Measurements from ENCODE around the gene RAET1G.

DNA sequence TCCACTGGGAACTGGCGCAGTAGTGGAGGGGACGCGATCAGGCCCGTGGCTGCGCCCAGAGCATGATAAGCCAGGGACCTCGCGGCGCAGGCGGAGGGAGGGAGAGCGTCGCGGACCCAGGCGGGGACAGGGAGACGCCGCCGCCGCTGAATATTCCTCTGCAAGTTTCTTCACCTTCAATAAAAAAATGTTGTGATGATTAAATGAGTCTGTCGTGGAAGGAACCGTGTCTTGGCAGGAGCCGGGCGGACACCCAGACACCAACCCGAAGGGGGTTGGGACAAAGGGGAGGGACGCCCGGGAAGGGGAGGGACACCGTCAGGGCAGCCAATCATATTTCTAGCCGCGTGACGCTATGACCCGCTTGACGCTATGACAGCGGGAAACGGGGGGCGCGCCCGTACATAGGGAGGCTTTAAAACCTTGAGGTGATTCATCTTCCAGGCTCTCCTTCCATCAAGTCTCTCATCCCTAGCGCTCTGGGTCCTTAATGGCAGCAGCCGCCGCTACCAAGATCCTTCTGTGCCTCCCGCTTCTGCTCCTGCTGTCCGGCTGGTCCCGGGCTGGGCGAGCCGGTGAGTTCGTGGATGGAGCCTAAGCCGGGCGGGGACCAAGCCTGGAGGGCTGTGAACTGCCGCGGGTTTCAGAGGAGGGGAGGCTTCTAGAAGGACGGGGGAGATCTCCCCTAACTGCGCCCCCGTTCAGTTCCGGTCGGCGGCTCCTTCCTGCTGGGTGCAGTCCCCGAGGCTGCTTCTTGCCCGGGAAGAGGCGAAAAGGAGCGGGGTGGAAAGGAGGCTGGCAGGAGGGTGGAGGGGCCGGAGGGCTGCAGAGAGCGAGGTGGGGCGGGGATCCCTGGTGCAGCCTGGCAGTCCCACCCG is 18.9 kb upstream of the RAET1G start, which contains the start of gene ULBP2:
- TF ChIP-seq CTCF (IDR thresholded peaks at IDR 0.05) (no peak), POLR2A (IDR thresholded peaks at IDR 0.05; ENCODE audit: low read depth) (no peak), EP300 (IDR thresholded peaks at IDR 0.05) (no peak)
